HG03575 (cell line): ENCODE data around the gene ZNF792.
"Not testable (repeated sequence)": the region's sequence is repeated elsewhere in the genome, so short reads cannot be mapped to it uniquely, and the experiment has no call there.

Experiments used
- ATAC-seq: cut with Tn5 transposase; IDR thresholded peaks from one replicate; pipeline ENCODE4 v1.9.1; 2021; ENCODE audit not compliant: unreplicated experiment, insufficient number of reproducible peaks, low FRiP score; ENCODE audit errors: extremely low read depth

ZNF792 gene

DNA sequence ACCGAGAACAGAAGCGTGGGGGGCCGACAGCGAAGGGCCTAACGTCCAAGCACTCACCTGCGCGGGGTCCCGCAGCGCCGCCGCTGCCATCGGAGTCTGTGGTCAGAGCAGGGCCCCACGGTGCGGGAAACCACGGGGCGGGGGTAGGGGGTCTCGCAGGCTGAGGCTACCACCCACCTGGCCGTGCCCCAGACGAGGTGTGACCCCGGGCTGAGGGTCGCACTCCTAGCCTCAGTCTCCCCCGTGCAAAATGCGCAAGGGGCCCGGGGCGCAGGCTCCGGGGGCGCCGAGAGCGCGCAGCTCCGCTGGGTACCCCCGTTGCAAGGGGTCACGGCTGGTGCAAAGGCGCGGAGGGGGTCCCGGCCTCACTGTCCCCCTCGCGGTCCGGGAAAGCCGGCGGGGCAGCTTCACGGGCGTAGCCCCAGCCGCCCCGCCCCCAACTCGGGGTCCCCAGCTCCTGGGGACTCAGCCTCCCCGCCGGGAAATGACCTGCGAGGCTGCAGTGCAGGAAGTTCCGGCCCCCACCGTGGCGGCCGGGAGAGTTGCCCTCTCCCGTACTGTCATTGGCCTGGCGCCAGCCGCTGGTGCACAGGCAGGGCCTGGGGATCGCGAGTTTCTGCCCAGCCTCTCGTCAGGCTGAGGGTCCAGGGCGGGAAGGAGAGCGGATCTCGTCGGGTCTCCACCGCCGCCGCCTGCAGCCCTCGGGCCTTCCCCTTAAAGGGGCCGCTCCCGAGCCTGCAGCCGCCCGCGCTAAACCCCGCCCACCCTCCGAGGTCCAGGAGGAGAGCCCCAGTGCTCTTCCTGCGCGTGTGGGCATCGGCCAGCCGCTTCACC, at the start of gene ZNF792:
TSS of gene ZNF792 (minus strand) at position 657 of the 834 bp plus-strand sequence. CDS start at position 90, 567 bp downstream.
- no peak for ATAC-seq

- ATAC-seq = no peak
Measured at GRCh38 chr19:35013041-35013819, 49.2 kb upstream of the ZNF792 start.

- ATAC-seq = no peak
Measured at GRCh38 chr19:35011737-35012682, 48.0 kb upstream of the ZNF792 start.

- no peak for ATAC-seq
Measured at GRCh38 chr19:35011091-35011689, 47.2 kb upstream of the ZNF792 start.

GRCh38 chr19:35009424-35010415, 45.7 kb upstream of the ZNF792 start:
- ATAC-seq = no peak

GRCh38 chr19:35008891-35009341, 44.9 kb upstream of the ZNF792 start:
- no peak for ATAC-seq

DNA sequence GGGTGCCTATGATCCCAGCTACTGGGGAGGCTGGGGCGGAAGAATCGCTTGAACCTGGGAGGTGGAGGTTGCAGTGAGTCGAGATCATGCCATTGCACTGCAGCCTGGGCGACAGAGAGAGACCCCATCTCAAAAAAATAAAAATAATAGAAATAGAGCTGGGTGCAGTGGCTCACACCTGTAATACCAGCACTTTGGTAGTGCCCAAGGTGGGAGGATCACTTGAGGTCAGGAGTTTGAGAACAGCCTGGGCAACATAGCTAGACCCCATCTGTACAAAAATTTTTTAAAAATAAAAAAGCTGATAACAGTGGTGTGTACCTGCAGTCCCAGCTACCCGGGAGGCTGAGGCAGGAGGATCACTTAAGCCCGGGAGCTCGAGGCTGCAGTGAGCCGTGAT, 43.4 kb upstream of the ZNF792 start:
- ATAC-seq = not testable (repeated sequence)

DNA sequence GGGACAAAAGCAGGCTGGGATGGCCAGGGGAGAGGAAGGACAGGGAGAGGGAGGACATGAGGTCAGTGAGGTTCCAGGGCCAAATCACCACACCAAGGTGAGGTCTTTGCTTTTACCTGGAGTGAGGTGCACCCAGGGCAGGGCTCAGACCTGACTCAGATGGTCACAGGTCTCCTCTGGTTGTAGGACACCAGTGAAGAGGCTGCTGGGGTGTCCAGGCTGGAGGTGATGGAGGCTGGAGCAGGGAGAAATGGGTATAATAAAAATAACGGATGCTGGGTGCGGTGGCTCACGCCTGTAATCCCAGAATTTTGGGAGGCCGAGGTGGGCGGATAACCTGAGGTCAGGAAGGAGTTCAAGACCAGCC, 43.0 kb upstream of the ZNF792 start:
- ATAC-seq = no peak

GRCh38 chr19:35006342-35006998, 42.4 kb upstream of the ZNF792 start:
- ATAC-seq = no peak

- not testable (repeated sequence) for ATAC-seq
Measured at GRCh38 chr19:35006007-35006341, 41.9 kb upstream of the ZNF792 start.

DNA sequence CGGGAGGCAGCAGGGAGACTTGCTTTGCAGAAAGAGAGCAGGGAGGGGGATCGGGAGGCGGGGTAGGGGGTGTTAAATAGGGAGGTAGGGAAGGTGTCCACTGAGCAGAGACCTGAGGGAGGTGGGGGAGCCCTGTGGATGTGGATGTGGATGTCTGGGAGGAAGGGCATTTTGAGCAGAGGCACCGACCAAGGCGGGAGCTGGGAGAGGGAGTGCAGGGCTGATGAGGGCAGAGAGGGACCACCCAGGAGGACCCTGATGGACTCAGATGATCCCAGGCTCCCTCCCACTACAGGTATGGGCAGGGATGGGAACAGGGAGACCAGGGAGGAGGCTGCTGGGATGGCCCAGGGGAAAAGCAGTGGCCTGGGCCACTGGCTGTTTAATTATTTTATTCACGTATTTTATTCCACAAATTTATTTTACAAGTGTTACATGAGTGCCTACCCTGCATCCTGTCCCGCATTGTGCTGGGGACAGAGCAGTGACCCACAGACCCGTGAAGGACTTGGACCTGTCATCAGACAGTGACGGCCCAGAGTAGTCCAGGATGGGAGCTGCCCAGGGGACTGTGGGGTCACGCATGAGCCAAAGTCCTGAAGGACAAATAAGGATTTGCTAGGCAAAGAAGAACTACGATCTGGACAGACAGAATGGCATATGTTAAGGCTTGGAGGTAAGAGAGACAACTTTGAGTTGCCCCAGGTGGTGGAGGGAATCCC, 41.4 kb upstream of the ZNF792 start:
- ATAC-seq = no peak

DNA sequence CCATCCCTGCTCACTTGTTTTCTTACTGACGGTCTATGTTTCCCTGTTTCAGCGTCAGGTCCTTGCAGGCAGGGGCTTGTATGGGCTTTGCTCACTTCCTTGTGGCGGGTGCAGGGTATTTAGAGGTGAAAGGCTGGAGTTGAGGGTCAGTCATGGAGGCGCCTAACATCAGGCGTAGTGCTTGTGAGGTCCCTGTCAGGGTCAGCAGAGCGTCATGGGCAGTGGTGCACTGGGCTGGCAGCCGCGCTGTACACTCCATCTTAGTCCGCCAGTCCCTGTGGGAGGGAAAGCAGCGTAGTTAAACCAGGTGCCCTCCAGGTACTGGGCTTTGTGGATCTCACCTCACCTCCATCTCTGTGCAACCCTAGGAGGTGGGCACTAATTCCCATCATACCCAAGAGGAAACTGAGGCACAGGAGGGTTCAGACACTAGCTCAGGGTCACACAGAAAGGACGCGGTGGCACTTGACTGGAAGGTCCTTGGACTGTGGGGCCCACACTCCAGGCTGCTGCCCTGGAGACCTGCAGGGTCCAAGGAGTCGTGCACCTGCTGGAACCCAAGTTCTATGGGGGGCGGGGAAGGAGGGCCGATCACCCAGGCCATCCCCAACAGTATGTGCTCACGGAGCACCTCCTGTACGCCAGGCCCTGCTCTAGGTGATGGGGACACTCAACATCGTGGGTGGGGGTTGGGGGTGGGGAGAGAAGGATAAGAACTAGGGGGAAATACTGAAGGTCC, 40.7 kb upstream of the ZNF792 start:
- no peak for ATAC-seq

GRCh38 chr19:35002037-35002535, 38.1 kb upstream of the ZNF792 start:
- no peak for ATAC-seq

DNA sequence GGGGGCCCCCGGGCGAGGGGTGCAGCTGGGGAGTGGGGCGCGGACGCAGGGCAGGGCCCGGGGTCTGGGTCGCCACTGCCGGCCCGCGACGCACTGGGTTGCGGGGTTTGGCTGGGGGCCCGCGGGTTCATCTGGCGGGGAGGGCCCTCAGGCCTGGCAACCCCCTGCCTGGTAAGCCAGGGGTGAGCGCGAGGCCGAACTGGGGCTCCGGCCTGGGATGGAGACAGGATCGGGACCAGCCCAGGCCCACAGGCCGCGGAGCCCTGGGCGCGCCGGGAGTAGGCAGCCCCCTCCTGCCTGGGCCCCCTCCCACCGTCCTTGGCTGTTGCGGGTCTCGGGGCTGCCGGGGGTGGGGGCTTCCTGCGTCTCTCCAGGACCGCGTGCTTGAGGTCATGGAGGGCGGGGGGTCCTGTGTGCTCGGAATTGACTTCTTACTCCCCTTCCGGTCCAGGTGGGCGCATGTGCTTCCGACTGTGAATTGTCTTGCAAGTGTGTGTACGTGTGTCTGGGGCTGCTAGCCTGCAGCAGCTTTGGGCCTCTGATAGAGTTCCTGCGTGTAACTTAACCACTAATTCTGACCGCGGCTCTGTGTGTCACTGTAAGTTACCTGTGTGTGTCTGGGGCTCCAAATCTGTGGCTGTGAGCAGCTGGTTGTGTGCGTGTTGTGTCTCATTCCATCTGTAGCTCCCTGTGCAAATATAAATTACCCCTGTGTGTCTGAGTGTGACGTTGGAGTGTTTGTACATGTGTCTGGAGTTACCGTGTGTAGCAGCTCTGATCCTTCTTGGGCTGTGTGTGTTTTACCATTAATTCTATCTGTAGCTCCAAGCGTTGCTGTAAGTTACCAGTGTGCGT, 36.8 kb upstream of the ZNF792 start:
- no peak for ATAC-seq

- no peak for ATAC-seq
Measured at GRCh38 chr19:35000338-35000646, 36.3 kb upstream of the ZNF792 start.
